Fibroblast of villous mesenchyme (primary cell): ENCODE data around the gene HELZ2. TPM values are rescaled to one million over a fixed set of nuclear protein-coding genes. Genes with fewer than 3 reads are reported as not detected.

Experiments
- DNase-seq: peaks from one replicate; pipeline ENCODE4 v3.0.0-alpha.2; 2010; ENCODE audit warnings: low read depth
- H3K4me3 ChIP-seq: 2 replicates; pipeline ENCODE4 v1.5.1; 2011; ENCODE audit warnings: low read depth, mild to moderate bottlenecking, low read length
- total RNA-seq: library from RNA; depleted of rRNA; stranded (reverse); fragments of >200 nt; gene quantifications from 2 replicates; pipeline ENCODE4 v1.2.3, GENCODE V29; 2012
- TF ChIP-seq, protein P1 (sequence below): IDR thresholded peaks from 2 replicates; pipeline ENCODE4 v1.5.1; 2012; ENCODE audit warnings: low read depth, mild to moderate bottlenecking, low read length; ENCODE audit not compliant: insufficient read depth

The HELZ2 gene
- total RNA-seq, 1 donor: 46.6 TPM

- TF ChIP-seq, protein P1, sequence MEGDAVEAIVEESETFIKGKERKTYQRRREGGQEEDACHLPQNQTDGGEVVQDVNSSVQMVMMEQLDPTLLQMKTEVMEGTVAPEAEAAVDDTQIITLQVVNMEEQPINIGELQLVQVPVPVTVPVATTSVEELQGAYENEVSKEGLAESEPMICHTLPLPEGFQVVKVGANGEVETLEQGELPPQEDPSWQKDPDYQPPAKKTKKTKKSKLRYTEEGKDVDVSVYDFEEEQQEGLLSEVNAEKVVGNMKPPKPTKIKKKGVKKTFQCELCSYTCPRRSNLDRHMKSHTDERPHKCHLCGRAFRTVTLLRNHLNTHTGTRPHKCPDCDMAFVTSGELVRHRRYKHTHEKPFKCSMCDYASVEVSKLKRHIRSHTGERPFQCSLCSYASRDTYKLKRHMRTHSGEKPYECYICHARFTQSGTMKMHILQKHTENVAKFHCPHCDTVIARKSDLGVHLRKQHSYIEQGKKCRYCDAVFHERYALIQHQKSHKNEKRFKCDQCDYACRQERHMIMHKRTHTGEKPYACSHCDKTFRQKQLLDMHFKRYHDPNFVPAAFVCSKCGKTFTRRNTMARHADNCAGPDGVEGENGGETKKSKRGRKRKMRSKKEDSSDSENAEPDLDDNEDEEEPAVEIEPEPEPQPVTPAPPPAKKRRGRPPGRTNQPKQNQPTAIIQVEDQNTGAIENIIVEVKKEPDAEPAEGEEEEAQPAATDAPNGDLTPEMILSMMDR: no peak
- H3K4me3 ChIP-seq: no peak overlapping the region
- DNase-seq: no peak
Measured at GRCh38 chr20:63552481-63553249, 21.4 kb downstream of the HELZ2 start.

DNA sequence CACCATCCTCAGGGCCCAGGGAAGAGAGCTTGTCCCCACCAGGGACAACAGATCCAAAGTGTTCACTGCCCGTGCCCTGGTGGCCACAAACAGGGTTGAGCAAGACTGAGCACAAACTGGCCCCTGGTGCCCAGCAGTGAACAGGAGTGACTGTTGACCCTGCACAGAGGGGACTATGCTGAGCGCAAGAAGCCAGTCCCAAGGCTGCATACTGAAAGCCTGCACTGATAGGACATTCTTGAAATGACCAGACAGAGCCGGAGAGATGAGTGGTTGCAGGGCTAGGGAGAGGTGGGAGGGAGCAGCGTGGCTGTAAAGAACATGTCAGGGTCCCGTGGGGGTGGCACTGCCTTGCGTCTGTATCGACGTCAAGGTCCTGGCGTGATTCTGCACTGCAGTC, 23.0 kb downstream of the HELZ2 start:
- no peak for DNase-seq
- no peak overlapping the region for H3K4me3 ChIP-seq

DNA sequence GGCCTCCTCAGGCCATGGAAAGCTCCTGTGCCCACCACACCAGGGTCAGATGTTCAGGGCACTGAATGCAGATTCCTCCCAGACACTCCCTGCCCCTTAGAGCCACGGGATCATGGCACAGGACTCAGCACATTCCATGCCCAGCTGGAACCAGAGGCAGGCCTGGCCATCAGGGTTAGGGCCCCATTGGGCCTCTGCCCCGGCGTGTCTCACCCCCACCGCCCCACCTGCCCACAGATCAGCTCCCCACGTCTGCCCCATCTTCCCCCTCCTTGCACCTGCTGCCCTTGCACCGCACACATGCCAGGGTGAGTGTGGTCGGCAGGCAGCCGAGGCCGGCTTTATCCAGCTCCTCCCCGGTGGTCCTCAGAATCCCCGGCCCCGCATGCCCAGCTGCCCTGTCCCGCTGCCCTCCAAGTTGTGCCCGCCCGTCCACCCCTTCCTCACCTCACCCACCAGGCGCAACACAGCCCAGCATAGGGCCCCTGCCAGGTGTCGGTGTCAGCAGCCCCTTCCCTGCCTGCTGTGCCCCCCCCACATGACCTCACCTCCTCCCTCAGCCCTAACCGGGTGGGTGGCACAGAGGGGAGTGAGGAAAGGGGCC, 24.3 kb downstream of the HELZ2 start:
- DNase-seq: no peak
- TF ChIP-seq, protein P1: no peak
- H3K4me3 ChIP-seq: no peak overlapping the region

More for the DNA sequence above, 23.0 kb downstream of the HELZ2 start:
- TF ChIP-seq, protein P1: no peak

GRCh38 chr20:63549019-63549418, 25.0 kb downstream of the HELZ2 start:
- no peak for DNase-seq
- no peak overlapping the region for H3K4me3 ChIP-seq
- TF ChIP-seq, protein P1: no peak

DNA sequence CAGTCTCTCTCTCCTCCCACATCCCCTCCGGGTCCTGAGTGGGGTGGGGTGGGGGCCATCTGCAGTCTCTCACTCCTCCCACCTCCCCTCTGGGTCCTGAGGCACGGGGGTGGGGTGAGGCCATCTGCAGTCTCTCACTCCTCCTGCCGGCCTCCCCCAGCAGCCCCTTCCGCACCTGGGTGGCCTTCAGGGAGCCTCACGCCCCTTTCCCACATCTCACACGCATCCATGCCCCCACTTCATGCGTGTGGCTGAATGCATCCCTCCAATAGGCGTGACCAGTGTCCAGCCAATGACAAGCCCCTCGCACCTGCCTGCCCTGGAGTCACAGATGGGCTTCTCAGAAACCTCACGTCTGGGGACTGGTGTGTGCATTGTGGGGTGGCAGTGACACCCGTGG, 25.5 kb downstream of the HELZ2 start:
- no peak for DNase-seq
- no peak overlapping the region for H3K4me3 ChIP-seq
- TF ChIP-seq, protein P1: no peak

DNA sequence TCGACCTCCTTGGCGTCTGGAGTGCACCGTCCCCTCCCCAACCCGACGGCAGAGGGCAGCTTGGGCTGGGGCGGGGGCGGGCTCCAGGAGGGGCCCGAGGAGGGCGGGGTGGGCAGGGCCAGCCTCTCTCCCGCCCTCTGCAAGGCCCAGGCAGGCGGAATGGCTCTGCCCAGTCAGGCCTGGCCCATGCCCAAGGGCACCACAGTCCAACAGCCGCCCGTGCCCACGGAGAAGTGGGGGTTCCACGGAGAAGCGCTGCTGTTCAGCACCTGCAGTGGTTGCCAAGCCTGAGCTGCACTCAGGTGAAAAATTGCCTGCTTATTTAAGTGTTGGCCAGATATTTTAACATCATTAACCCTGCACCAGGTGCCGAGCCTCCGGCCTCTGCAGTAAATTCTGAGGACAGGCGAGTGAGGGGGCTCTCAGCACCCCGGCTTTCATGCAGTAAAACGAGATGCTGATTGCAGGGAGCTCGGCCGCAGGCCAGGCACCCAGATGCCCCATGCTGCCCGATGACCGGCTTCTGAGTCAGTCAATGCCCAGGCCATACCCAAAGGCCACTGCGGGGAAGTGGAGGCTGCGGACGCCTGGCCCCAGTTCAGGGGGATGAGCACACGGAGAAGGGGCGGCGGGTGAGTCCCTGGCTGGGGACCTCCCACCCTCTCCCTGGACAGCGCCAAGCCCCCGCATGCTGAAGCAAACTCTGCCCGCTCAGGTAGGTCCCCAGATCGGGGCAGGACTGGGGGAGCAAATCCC, 26.1 kb downstream of the HELZ2 start, which contains the start of gene SRMS:
Gene SRMS (minus strand): TSS at position 25 of the 756 bp plus-strand sequence. CDS start 286 bp downstream, outside the sequence.
- DNase-seq: no peak
- TF ChIP-seq, protein P1: no peak
- no peak within 1 kb of the TSS for H3K4me3 ChIP-seq
